UCSD-AML1 (cell line): ENCODE data around the gene RBX1.

ENCODE experiments used
- DNase-seq: peaks from one replicate; lab custom pipeline; 2025; ENCODE audit not compliant: unreplicated experiment; lab: John Stamatoyannopoulos, UW

The RBX1 gene

DNA sequence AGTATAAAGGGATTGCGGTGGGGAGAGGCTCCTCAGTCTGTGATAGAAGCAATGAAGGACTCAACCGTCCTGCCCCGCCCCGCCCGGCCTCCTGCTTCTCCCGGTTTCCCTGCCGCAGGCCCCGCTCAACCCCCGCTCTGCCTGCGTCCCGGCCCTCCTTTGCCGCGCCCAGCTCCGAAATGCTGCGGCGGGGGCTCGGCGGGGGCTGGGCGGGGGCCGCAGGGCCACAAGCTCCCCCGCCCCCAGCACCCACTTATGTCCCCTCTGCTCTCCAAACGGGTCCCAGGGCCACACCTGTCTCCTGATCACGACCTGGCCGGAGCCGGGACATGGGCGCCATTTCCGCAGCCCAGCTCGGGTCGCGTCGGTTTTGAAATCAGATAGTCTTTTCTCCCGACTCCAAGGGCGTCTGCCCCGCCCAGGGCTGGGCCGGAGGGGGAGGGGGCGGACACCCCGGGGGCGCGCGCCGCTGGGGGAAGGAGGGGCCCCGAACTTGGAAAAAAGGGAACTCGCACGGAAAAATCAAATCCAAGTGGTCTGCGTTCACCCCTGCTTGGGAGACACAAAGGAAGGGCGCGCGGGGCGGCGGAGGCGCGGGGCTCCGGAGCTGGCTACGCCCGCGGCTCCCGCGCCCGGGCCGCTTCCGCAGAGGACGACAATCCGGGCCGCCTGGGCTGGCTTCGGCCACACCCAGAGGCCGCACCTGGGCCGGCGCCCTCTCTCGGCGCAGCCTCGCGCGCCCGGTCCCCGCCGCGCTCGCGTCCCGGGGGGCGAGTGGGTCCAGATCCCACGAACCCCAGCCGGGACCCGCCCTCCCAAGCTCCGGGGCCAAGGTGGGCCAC, 70.7 kb downstream of the RBX1 start:
- DNase-seq = peak; percentile 65

DNA sequence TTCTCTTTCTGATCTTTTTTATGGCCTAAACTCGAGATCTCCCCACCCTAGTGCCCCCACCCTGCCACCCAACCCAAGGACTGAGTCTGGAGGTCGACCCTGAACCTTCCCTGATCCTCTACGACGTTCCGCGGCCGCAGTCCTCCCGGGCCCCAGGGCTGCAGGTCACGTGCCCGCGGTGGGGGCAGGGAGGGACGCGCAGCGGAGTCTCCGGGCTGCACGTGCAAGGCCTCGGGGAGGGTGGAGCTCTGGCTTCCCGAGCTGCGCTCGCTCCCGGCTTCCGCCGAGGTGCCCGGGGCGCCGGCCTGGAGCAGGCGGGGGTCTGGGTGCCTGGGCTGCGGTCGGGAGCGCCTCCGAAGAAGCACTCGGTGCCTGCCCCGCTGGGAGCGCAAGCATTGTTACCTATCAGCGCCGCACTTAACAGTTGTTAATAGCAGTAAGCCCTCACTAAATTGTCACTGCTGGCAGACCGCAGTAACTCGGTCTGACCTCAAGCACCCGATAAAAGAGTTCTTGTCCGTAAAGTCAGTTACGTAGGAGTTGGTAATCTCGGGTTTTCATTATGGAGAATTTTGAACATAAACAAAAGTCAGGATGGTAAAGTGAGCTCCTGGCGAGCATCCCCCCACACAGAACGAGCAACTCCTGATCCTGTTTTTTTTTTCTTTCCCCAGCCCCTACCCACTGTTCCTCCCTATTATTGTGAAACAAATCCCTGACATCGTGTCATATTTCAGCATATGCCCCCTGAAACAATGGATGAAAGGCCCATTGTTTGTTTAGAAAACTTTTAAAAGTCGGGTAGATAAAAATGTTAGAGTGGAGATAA, 71.5 kb downstream of the RBX1 start:
- DNase-seq = peak; percentile 82
